HG02588 (cell line): Measurements from ENCODE around the gene XXYLT1.
"Not testable (repeated sequence)": the region's sequence is repeated elsewhere in the genome, so short reads cannot be mapped to it uniquely, and the experiment has no call there.

Source experiments
- ATAC-seq: cut with Tn5 transposase; IDR thresholded peaks from one replicate; pipeline ENCODE4 v1.9.1; 2021; ENCODE audit warnings: mild to moderate bottlenecking, moderate library complexity; ENCODE audit not compliant: unreplicated experiment

The XXYLT1 gene

DNA sequence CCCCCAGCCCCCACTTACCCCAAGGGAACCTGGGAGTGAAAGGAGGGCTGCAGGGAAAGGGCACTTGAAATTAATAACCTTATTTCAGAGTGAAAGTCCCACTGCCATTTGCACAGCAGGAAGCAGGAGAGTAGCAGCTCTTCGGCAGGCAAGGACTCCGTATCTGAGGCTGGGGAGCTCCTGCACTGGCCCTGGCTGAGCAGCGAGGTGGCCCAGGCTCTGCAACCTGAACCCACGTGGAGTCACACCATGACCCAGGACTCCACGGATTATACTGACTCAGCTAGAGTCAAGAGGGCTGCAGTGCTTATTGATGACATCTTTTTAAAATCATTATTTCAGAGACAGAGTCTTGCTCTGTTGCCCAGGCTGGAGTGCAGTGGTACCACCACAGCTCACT is 214.5 kb downstream of the XXYLT1 start:
- no peak for ATAC-seq

- ATAC-seq: no peak
These were observed 216.6 kb downstream of the XXYLT1 start for GRCh38 chr3:195054311-195054710.

GRCh38 chr3:195052939-195053338 is 218.0 kb downstream of the XXYLT1 start:
- no peak for ATAC-seq

DNA sequence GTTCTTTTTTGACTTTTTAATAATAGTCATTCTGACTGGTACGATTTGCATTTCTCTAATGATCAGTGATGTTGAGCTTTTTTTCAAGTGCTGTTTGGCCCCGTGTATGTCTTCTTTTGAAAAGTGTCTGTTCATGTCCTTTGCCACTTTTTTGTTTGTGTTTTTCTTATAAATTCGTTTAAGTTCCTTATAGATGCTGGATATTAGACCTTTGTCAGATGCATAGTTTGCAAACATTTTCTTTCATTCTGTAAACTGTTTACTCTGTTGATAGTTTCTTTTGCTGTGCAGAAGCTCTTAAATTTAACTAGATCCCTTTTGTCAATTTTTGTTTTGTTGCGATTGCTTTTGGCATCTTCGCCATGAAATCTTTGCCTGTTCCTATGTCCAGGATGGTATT is 220.7 kb downstream of the XXYLT1 start:
- ATAC-seq: not testable (repeated sequence)

GRCh38 chr3:195048059-195048905 is 222.7 kb downstream of the XXYLT1 start:
- ATAC-seq: no peak

DNA sequence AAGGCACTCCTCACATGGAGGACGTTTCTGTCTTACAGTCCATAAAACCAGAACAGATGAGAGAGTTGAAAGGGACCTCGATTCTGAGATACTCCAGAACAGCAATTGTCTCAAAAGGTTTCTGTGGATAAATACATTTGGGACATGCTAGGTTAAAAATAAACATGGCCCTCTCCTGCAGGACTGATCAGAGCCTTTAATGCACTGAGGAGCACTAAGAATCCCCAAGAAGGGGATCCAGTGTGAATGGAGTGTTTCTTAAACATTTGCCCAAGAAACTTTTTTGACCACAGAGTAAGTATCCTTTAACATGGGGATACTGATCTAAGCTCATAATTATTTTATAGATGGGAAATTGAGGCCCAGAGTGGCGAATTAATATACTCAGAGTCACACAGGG is 223.4 kb downstream of the XXYLT1 start:
- no peak for ATAC-seq

- no peak for ATAC-seq
These were observed 224.5 kb downstream of the XXYLT1 start for GRCh38 chr3:195046441-195046840.

DNA sequence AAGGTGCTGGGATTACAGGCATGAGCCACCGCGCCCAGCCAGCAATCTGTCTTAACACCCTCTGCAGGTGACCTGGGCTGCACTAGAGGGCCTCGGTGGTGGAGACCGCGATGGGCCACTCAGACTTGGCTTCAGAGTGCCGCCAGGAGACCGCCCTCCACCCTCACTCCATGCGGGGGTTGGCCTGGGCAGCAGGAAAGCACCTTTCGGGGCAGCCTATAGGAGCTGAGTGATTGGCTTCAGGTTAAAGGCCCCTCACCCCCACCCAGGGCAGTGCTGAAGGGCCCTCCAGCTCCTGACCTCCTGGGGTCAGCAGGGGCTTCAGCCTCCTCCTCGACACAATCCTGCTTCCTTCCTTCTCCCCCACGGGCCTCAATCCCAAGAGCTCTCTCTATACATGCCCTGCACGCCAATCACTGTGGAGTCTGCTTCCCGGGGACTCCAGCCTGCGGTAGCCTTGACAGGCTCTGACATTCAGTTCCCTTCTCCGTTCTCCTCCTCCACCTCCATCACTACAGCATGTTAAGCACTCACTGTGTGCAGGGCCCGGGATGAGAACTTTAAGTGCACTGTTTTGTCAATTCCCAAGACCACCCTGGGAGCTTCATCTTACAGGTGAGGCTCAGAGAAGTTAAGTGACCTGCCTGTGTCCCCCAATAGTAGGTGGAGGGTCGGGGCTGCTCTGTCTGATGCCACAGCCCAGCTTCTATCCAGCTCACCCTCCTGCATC is 225.3 kb downstream of the XXYLT1 start:
- no peak for ATAC-seq

DNA sequence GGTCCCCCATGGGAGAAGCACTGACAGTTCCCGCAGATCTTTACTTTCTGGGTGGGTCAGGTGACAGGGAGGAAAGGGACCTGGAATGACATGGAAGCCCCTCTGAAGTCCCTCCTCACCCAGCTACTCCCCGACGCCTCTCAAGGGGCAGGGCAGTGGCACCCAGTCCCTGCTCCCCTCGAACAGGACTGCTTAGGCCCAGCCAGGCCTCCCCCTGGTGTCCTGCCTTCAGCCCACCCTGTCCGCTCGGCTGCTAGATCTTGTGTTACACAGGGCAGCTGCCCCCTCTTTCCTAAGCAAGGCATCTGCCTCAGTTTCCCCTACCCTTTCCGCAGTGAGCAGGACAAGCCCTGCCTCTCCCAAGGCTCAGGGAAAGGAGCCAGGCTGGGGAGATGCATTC is 226.5 kb downstream of the XXYLT1 start:
- no peak for ATAC-seq

DNA sequence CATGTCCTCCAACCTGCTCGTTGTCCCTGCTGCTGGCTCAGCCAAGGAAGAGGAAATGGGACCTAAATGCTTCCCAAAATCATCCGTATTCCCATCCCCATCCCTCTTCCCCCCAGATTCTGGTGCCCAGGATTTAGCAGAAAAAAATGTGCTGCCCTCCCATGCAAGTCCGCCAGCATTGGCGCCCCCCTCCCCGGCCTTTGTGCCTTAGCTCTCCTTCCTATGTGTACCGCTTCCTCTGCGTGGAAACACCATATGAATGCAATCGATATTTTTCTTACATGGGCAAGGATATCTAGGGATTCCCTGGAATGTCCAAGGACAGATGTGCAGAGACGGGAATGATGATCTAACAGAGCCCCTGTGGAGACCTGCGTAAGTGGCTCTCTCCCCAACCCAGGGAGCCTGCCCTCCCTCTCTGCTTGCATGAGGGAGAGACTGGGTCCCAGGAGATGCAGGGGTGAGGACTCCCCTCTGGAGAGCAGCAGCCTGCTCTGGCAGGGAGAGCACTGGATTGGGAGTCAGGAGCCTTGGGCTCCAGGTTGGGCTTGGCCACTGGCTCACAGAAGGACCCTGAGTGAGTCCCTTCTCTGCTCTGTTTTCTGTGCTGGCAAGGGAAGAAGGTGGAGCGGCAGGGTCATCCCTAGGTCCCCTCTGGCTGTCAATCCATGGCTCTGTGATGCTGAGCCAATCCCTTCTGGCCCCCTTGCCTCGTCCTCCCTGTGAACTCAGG is 227.2 kb downstream of the XXYLT1 start:
- no peak for ATAC-seq

DNA sequence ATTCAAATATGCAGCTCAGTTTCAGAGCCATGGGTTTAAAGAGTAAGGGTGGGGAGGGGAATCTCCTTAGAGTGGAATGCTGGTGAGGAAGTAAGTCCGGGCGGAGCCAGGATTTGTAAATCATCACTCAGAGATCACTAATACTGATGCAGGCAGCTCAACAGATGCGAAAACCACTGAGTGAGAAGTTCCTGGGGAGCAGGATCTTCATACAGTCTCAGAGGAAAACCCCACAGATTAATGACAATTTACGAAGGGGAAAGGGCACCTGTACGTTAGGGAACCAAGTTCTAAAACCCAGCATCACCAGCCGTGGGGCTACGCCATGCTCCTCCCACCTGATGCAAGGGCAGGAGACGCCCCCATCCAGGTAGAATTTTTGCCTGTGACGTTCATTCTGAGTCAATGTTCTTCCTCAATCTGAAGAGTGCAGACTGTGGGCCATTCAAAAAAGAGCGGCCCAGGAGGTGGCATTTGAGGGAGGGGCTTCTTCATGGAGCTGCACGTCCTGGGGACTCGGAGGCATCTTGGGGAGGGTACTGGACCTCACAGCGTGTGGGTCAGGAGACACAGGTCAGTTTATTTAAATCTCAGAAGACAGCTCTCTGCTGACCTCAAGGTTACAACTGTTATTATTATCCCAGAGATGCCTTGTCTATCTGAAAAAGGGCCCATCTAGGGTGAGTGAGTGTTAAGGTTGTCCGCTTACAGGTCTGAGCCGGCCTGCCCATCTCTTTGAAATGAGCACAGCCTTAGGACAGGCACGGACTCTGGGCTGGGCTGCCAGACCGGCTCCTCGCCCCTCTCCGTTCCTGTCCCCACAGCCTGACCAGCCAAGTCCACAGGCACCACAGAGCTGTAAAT is 228.0 kb downstream of the XXYLT1 start:
- ATAC-seq: no peak

- ATAC-seq: no peak
These were observed 228.9 kb downstream of the XXYLT1 start for GRCh38 chr3:195041871-195042742.

DNA sequence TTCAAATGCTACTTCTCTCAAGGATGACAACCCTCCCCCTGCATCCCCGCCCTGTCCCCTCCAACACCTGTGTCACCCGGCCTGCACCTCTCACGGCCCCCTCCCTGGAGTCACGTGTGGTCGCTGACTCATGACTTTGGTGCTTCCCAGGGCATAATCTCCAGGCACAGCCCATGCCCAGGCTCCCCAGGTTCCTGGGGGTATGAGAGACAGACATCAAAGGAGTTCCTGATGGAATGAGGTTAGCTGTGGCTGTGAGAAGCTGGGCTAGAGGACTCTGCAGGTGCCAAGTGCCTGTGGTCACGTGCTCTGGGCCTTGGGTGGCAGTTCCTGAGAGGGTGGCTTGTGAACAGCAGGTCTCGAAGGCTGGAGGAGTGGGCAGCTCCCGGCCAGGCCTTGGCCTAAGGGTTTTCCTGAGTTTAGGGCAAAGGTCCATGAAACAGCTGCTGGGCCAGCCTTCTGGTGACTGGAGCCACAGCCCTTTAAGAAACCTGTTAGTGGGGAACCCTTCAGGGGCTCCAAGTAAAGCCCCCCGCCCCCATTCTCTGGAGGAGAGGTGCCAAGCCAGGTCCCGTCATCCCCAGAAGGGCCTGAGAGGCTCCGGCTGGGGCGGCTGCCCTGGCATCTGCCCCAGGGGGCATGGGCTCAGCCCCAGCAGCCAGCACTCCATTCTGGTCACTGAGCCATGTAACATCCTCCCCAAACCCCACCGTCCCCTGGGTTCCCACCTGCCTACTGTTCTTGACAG is 230.0 kb downstream of the XXYLT1 start:
- ATAC-seq: no peak

DNA sequence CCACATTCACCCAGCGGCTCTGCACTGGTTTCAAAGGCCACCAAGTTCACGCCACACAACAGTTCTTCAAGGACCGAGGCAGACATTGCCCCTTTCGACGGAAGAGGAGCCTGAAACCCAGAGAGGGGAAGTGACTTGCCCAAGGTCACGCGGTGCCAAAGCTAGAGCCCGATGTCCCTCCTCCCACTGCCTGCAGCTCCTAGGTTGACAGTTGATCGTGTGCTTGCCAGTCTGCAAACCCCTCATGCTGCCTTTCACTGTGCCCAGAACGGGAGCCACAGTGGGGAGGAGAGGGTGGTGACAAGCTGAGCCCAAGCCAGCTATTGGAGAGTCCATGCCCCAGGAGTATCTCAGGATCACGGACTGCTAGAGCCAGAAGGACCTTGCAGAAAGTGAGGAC is 230.9 kb downstream of the XXYLT1 start:
- no peak for ATAC-seq

GRCh38 chr3:195039180-195039843 is 231.6 kb downstream of the XXYLT1 start:
- ATAC-seq: no peak

DNA sequence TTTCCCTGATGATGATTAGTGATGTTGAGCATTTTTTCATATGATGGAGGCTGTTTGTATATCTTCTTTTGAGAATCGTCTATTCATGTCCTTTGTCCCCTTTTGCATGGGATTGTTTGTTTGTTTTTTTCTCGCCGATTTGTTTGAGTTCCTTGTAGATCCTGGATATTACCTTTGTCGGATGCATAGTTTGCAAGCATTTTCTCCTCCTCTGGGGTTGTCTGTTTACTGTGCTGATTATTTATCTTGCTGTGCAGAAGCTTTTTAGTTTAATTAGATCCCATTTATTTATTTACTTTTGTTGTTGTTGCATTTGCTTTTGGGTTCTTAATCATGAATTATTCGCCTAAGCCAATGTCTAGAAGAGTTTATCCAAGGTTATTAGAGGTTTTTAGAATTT is 232.8 kb downstream of the XXYLT1 start:
- ATAC-seq: no peak

DNA sequence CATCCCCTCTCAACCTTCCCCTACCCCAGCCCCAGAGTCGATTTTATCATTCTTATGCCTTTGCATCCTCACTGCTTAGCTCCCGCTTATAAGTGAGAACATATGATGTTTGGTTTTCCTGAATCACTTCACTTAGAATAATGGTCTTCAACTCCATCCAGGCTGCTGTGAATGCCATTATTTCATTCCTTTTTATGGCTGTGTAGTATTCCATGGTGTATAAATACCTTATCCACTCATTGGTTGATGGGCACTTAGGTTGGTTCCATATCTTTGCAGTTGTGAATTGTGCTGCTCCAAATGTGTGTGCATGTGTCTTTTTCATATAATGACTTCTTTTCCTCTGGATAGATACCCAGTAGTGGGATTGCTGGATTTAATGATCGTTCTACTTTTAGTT is 233.4 kb downstream of the XXYLT1 start:
- ATAC-seq: not testable (repeated sequence)

GRCh38 chr3:195036974-195037373 is 234.0 kb downstream of the XXYLT1 start:
- ATAC-seq: no peak
